ENCODE results near the gene ARL3. TPM values are rescaled to one million over a fixed set of nuclear protein-coding genes. Genes with fewer than 3 reads are reported as not detected.
A peak's percentile ranks its signal among the peaks of the same experiment; 100 is the strongest.

ARL3 gene
- total and polyA plus RNA-seq, 7 donors: 2.8 to 6.5 (median 3.4) TPM

- peaks cover 54% of the 10 kb centered on the region for H3K4me1 ChIP-seq
- TF ChIP-seq CTCF (IDR thresholded peaks at IDR 0.05): no peak
- H3K36me3 ChIP-seq (ENCODE audit: insufficient read depth in 1 of 2, low read depth in 1 of 2): peaks cover 0 to 53% of the 10 kb centered on the region in 2 donors
- no peaks in the 10 kb centered on the region for H3K9me3 ChIP-seq
- ATAC-seq (no peak), DNase-seq (peak; percentile 13 to 53)
- no peaks in the 10 kb centered on the region for H3K27me3 ChIP-seq (ENCODE audit: insufficient read depth in 3 of 3, low read length in 2 of 3)
- H3K27ac ChIP-seq: peak overlapping the region; percentile 32
- intact Hi-C loops (cut with DNase I): loop anchor here in 1 of 2 donors (10.0 kb wide), 1 partner anchor 125 kb away; no protein-coding TSS in a partner anchor
- 50 to 58% (median 55%) methylated on average over 11 to 12 of the region's 12 CpGs for WGBS, 3 donors
- H3K4me3 ChIP-seq: peak overlapping the region; percentile 94
These were observed 64.2 kb downstream of the ARL3 start for GRCh38 chr10:102649797-102650654.

- intact Hi-C loops (cut with DNase I): loop anchor here in 1 of 2 donors (10.0 kb wide), 1 partner anchor 126 kb away; no protein-coding TSS in a partner anchor
- Histone ChIP-seq H3K27ac (peak overlapping the region; percentile 32), H3K4me1 (peaks cover 54% of the 10 kb centered on the region), H3K9me3 (no peaks in the 10 kb centered on the region), H3K36me3 (ENCODE audit: insufficient read depth in 1 of 2, low read depth in 1 of 2) (peaks cover 0 to 44% of the 10 kb centered on the region in 2 donors), H3K4me3 (peak overlapping the region; percentile 94), H3K27me3 (ENCODE audit: insufficient read depth in 3 of 3, low read length in 2 of 3) (no peaks in the 10 kb centered on the region)
- TF ChIP-seq CTCF (IDR thresholded peaks at IDR 0.05): no peak
- DNase-seq (peak; percentile 32 to 62), ATAC-seq (no peak)
- 20 to 21% (median 20%) methylated on average over 19 to 25 of the region's 25 CpGs for WGBS, 3 donors
These were observed 65.1 kb downstream of the ARL3 start for GRCh38 chr10:102648889-102649796.

- ATAC-seq (no peak), DNase-seq (peak; percentile 14 to 42)
- H3K27ac ChIP-seq: peak overlapping the region; percentile 99
- peaks cover 54% of the 10 kb centered on the region for H3K4me1 ChIP-seq
- WGBS, 3 donors: 25 to 32% (median 27%) methylated on average over 12 of the region's 12 CpGs
- TF ChIP-seq CTCF (IDR thresholded peaks at IDR 0.05): no peak
- H3K27me3 ChIP-seq (ENCODE audit: insufficient read depth in 3 of 3, low read length in 2 of 3): no peaks in the 10 kb centered on the region
- peaks cover 0 to 36% of the 10 kb centered on the region in 2 donors for H3K36me3 ChIP-seq (ENCODE audit: insufficient read depth in 1 of 2, low read depth in 1 of 2)
- H3K9me3 ChIP-seq: no peaks in the 10 kb centered on the region
- peak overlapping the region; percentile 94 for H3K4me3 ChIP-seq
- intact Hi-C loops (cut with DNase I): loop anchor here in 1 of 2 donors (10.0 kb wide), 1 partner anchor 126 kb away; no protein-coding TSS in a partner anchor
These were observed 65.8 kb downstream of the ARL3 start for GRCh38 chr10:102648269-102648888.

- Histone ChIP-seq H3K36me3 (ENCODE audit: insufficient read depth in 1 of 2, low read depth in 1 of 2) (peaks cover 0 to 29% of the 10 kb centered on the region in 2 donors), H3K9me3 (no peaks in the 10 kb centered on the region), H3K4me1 (peaks cover 54% of the 10 kb centered on the region), H3K27me3 (ENCODE audit: insufficient read depth in 3 of 3, low read length in 2 of 3) (no peaks in the 10 kb centered on the region), H3K27ac (peak overlapping the region; percentile 99), H3K4me3 (peak overlapping the region; percentile 94)
- DNase-seq: peak; percentile 11 to 50
- no peak for TF ChIP-seq CTCF (IDR thresholded peaks at IDR 0.05)
- 16 to 30% (median 30%) methylated on average over 7 of the region's 7 CpGs for WGBS, 3 donors
- no peak for ATAC-seq
- intact Hi-C loops (cut with DNase I): loop anchor here in 1 of 2 donors (10.0 kb wide), 1 partner anchor 127 kb away; no protein-coding TSS in a partner anchor
These were observed 66.5 kb downstream of the ARL3 start for GRCh38 chr10:102647443-102648268.
